PC-3 (cell line): ENCODE measurements around the gene TSPO. TPM values are rescaled to one million over a fixed set of nuclear protein-coding genes. Genes with fewer than 3 reads are reported as not detected.

Experiments
- ATAC-seq: fragments of 200-7000 bp; cut with Tn5 transposase; 2 replicates; pipeline ENCODE4 v1.9.1; 2020; ENCODE audit warnings: mild to moderate bottlenecking, moderate library complexity
- BruUV-seq: library from RNA; stranded (reverse); fragments of 400-500 nt; replicated peaks from 2 replicates; lab custom pipeline; 2021; lab: Mats Ljungman, UMichigan
- CTCF ChIA-PET: fragments of 300-600 bp; sonication (Branson Sonifier 250); formaldehyde crosslinking; loops from one replicate; lab custom pipeline; 2022; ENCODE audit warnings: antibody characterized with exemption; lab: Charles Lee
- POLR2A ChIA-PET: fragments of 300-600 bp; sonication (Branson Sonifier 250); formaldehyde crosslinking; loops from one replicate; lab custom pipeline; 2022; ENCODE audit warnings: antibody characterized with exemption; ENCODE audit not compliant: unreplicated experiment; lab: Charles Lee
- DNase-seq: peaks from one replicate; pipeline ENCODE4 v3.0.0-alpha.2; 2015
- H2AFZ ChIP-seq: fragments of 300-600 bp; sonication (generic); 2 replicates; pipeline ENCODE4 v1.6.0; 2016; ENCODE audit warnings: antibody characterized with exemption, low read length
- H3F3A ChIP-seq: fragments of 300-600 bp; sonication (generic); one replicate; pipeline ENCODE4 v1.6.0; 2017; ENCODE audit warnings: antibody characterized with exemption, low read length, control low read depth, mild to moderate bottlenecking; ENCODE audit not compliant: unreplicated experiment
- H3K27ac ChIP-seq: fragments of 300-600 bp; sonication (generic); 2 replicates; pipeline ENCODE4 v1.5.1; 2016; ENCODE audit warnings: mild to moderate bottlenecking, low read length
- H3K27me3 ChIP-seq: fragments of 300-600 bp; sonication (generic); 2 replicates; pipeline ENCODE4 v1.6.1; 2016; ENCODE audit warnings: low read length, mixed read lengths
- H3K36me3 ChIP-seq: fragments of 300-600 bp; sonication (generic); 2 replicates; pipeline ENCODE4 v1.6.1; 2016; ENCODE audit warnings: low read depth, mixed run types, low read length, mixed read lengths
- H3K4me1 ChIP-seq: fragments of 300-600 bp; sonication (generic); 2 replicates; pipeline ENCODE4 v1.5.1; 2016; ENCODE audit warnings: low read length; ENCODE audit not compliant: insufficient read depth
- H3K4me2 ChIP-seq: fragments of 300-600 bp; sonication (generic); 2 replicates; pipeline ENCODE4 v1.6.0; 2016; ENCODE audit warnings: low read length
- H3K4me3 ChIP-seq: fragments of 300-600 bp; sonication (generic); 2 replicates; pipeline ENCODE4 v1.5.1; 2016; ENCODE audit warnings: mild to moderate bottlenecking, low read length, mixed read lengths
- H3K79me2 ChIP-seq: fragments of 300-600 bp; sonication (generic); 2 replicates; pipeline ENCODE4 v1.6.1; 2017; ENCODE audit warnings: low read length, mixed read lengths
- H3K9ac ChIP-seq: fragments of 300-600 bp; sonication (generic); 2 replicates; pipeline ENCODE4 v1.6.0; 2016; ENCODE audit warnings: mild to moderate bottlenecking, low read length
- H3K9me2 ChIP-seq: fragments of 300-600 bp; sonication (generic); replicated peaks from 2 replicates; pipeline ENCODE4 v1.6.1; 2016; ENCODE audit warnings: mixed run types, low read length, mixed read lengths
- H3K9me3 ChIP-seq: fragments of 300-600 bp; sonication (generic); 2 replicates; pipeline ENCODE4 v1.6.1; 2016; ENCODE audit warnings: low read length, mixed read lengths
- H4K20me1 ChIP-seq: fragments of 300-600 bp; sonication (generic); 2 replicates; pipeline ENCODE4 v1.6.1; 2016; ENCODE audit warnings: low read length, mixed read lengths
- EZH2 ChIP-seq: fragments of 300-600 bp; sonication (generic); IDR thresholded peaks from one replicate; pipeline ENCODE4 v1.6.1; 2017; ENCODE audit warnings: antibody characterized with exemption, mild to moderate bottlenecking, low read length; ENCODE audit not compliant: unreplicated experiment
- EZH2phosphoT487 ChIP-seq: fragments of 300-600 bp; sonication (generic); IDR thresholded peaks from 2 replicates; pipeline ENCODE4 v1.6.1; 2018; ENCODE audit warnings: mild to moderate bottlenecking, antibody characterized with exemption, low read length, borderline replicate concordance
- intact Hi-C: fragments of 100-400 bp; cut with micrococcal nuclease; formaldehyde crosslinking; loops from 2 replicates; pipeline ENCODE4 v1.9.0; 2023
- total RNA-seq: library from RNA; depleted of rRNA; stranded (reverse); fragments of >200 nt; gene quantifications from 2 replicates; pipeline ENCODE4 v1.2.3, GENCODE V29; 2014
- TF ChIP-seq, protein P1 (sequence below): fragments of 300-600 bp; sonication (generic); conservative IDR thresholded peaks from 2 replicates; pipeline ENCODE4 v1.5.1; 2017; ENCODE audit warnings: antibody characterized with exemption, low read depth, mild to moderate bottlenecking, low read length

The TSPO gene
- total RNA-seq, 1 experiment from 2014 or later: 349 TPM

DNA sequence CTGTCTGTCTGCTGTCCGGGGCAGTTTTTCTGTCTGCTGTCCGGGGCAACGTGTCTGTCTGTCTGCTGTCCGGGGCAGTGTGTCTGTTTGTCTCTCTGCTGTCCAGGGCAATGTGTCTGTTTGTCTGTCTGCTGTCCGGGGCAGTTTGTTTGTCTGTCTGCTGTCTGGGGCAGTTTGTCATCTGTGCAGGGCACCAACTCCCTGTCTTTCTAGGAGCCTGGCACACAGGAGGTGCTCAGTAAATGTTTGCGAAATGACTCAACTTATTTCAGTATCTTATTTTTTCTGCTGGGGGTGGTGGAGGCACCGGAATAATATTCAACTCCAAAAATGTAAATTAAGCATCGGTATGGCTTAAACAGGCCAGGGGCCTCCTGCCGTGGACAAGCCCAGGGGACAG, 47.6 kb downstream of the TSPO start:
- H3F3A ChIP-seq: no peaks in the 10 kb centered on the region
- POLR2A ChIA-PET: no interaction called here
- CTCF ChIA-PET: no interaction called here
- intact Hi-C loops: no loop called here
- H3K9ac ChIP-seq: no peak overlapping the region
- no peaks in the 10 kb centered on the region for H3K9me2 ChIP-seq
- H3K9me3 ChIP-seq: no peaks in the 10 kb centered on the region
- H3K4me1 ChIP-seq: peaks cover 12% of the 10 kb centered on the region
- no peaks in the 10 kb centered on the region for H4K20me1 ChIP-seq
- H2AFZ ChIP-seq: no peak overlapping the region
- BruUV-seq: no TSS peak
- H3K36me3 ChIP-seq: no peaks in the 10 kb centered on the region
- ATAC-seq (peak; percentile 91), DNase-seq (peak; percentile 64)
- peak overlapping the region; percentile 17; the same call in 1 of the 2 replicates for H3K4me2 ChIP-seq
- H3K79me2 ChIP-seq: no peaks in the 10 kb centered on the region
- H3K27me3 ChIP-seq: no peaks in the 10 kb centered on the region
- no peak for TF ChIP-seq EZH2
- no peak overlapping the region for H3K4me3 ChIP-seq
- no peak overlapping the region for H3K27ac ChIP-seq

DNA sequence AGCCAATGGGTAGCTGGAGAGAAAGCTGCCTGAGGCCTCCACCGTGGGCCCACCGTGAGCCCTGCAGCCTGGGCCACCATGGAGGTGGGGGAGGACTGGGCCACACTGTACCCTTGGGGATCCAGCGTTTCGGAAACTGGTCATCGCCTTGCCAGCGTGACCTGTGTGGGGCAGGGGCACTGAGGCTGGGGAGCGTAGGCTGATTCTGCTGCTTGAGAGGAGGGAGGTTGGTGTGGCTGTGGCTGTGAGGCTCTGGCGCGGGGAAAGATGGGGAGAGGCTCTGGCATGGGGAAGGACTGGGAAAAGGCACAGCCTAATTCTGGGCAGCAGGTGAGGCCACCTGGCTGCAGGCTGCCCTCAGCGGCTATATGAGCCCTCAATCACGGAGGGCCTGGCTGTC, 48.2 kb downstream of the TSPO start:
- Histone ChIP-seq H3K27ac (no peak overlapping the region), H3K79me2 (no peaks in the 10 kb centered on the region), H3F3A (no peaks in the 10 kb centered on the region), H3K9ac (no peak overlapping the region), H3K9me3 (no peaks in the 10 kb centered on the region), H3K4me2 (peak overlapping the region; percentile 17; the same call in 1 of the 2 replicates), H4K20me1 (no peaks in the 10 kb centered on the region), H3K4me3 (no peak overlapping the region), H3K4me1 (peaks cover 12% of the 10 kb centered on the region), H3K9me2 (no peaks in the 10 kb centered on the region), H3K27me3 (no peaks in the 10 kb centered on the region), H3K36me3 (no peaks in the 10 kb centered on the region), H2AFZ (no peak overlapping the region)
- TF ChIP-seq EZH2: no peak
- TF ChIP-seq, protein P1, sequence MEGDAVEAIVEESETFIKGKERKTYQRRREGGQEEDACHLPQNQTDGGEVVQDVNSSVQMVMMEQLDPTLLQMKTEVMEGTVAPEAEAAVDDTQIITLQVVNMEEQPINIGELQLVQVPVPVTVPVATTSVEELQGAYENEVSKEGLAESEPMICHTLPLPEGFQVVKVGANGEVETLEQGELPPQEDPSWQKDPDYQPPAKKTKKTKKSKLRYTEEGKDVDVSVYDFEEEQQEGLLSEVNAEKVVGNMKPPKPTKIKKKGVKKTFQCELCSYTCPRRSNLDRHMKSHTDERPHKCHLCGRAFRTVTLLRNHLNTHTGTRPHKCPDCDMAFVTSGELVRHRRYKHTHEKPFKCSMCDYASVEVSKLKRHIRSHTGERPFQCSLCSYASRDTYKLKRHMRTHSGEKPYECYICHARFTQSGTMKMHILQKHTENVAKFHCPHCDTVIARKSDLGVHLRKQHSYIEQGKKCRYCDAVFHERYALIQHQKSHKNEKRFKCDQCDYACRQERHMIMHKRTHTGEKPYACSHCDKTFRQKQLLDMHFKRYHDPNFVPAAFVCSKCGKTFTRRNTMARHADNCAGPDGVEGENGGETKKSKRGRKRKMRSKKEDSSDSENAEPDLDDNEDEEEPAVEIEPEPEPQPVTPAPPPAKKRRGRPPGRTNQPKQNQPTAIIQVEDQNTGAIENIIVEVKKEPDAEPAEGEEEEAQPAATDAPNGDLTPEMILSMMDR: no peak
- TF ChIP-seq EZH2phosphoT487: no peak
- DNase-seq (no peak), ATAC-seq (no peak)
- POLR2A ChIA-PET: no interaction called here
- CTCF ChIA-PET: no interaction called here
- BruUV-seq: no TSS peak
- intact Hi-C loops: no loop called here

DNA sequence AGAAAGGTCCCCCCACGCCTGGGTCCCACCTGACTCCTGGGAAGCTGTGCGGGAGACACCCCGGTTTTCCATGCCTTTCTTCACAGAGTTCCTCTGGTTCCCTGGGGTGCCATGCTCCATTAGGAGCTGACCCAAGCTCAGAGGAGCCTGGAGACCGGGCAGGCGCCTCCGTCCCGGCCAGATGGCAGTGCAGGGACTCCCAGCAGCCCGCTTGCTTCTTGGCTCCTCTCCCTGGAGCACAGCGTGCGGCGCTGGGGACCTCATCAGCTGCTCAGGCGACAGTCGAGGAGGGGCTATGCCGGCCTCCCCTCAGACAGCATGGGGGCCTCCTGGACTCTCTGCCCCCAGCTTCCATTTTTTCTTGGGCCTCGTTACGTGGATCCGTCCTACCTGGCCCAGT, 48.7 kb downstream of the TSPO start:
- CTCF ChIA-PET: no interaction called here

More for the DNA sequence above, 48.7 kb downstream of the TSPO start:
- H3K4me3 ChIP-seq: no peak overlapping the region
- POLR2A ChIA-PET: no interaction called here
- H3K4me1 ChIP-seq: peaks cover 12% of the 10 kb centered on the region
- H3F3A ChIP-seq: no peaks in the 10 kb centered on the region
- no peak overlapping the region for H3K9ac ChIP-seq
- H3K79me2 ChIP-seq: no peaks in the 10 kb centered on the region
- ATAC-seq (no peak), DNase-seq (no peak)
- H2AFZ ChIP-seq: no peak overlapping the region
- no peak overlapping the region for H3K4me2 ChIP-seq
- no peaks in the 10 kb centered on the region for H3K9me3 ChIP-seq
- no peak overlapping the region for H3K27ac ChIP-seq
- TF ChIP-seq, protein P1: no peak
- TF ChIP-seq EZH2 (no peak), EZH2phosphoT487 (no peak)
- no peaks in the 10 kb centered on the region for H3K36me3 ChIP-seq
- BruUV-seq: no TSS peak
- intact Hi-C loops: no loop called here
- H3K27me3 ChIP-seq: no peaks in the 10 kb centered on the region
- H3K9me2 ChIP-seq: no peaks in the 10 kb centered on the region
- no peaks in the 10 kb centered on the region for H4K20me1 ChIP-seq
